Kidney glomerular epithelial cell (primary cell): ENCODE measurements around the gene JCAD.

Experiments
- DNase-seq: peaks from one replicate; lab custom pipeline; 2025; lab: John Stamatoyannopoulos, UW

The JCAD gene

GRCh38 chr10:30074090-30074489 lies 14.7 kb upstream of the JCAD start:
- no peak for DNase-seq

DNA sequence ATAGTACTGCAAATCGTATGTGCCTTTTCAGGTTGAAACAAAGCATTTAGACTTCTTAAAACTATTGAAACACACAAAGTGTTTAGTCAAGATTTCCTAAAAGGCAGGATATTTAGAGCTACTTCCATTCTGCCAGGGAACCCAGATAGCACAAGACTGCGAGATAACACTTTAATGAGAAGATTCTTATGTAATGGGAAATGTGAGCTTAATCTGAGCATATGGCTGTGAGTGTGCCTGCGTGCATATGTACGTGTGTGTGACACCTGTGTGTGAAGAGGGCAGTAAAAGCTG lies 14.3 kb upstream of the JCAD start:
- no peak for DNase-seq

GRCh38 chr10:30073045-30073766 lies 13.8 kb upstream of the JCAD start:
- no peak for DNase-seq

DNA sequence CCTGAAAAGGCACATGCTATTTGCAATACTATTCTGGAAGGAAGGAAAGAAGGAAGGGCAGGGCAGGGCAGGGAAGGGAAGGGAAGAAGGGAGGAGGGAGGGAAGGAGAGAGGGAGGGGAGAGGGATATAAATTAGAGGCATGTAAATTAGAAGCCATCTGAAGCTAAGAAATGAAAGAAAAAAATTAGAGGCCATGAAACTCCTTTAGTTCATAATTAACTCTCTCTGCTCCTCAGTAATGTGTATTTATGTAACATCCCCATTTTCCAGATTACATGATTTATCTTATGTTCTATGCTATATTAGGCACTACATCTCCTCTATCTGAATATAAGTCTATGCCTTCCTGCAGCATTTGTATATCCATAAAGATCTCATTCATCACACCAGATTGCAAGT lies 12.7 kb upstream of the JCAD start:
- no peak for DNase-seq

- DNase-seq = no peak
Observed at GRCh38 chr10:30070001-30070685, 10.8 kb upstream of the JCAD start.

- DNase-seq = peak; percentile 84
Observed at GRCh38 chr10:30068492-30069223, 9.3 kb upstream of the JCAD start.

DNA sequence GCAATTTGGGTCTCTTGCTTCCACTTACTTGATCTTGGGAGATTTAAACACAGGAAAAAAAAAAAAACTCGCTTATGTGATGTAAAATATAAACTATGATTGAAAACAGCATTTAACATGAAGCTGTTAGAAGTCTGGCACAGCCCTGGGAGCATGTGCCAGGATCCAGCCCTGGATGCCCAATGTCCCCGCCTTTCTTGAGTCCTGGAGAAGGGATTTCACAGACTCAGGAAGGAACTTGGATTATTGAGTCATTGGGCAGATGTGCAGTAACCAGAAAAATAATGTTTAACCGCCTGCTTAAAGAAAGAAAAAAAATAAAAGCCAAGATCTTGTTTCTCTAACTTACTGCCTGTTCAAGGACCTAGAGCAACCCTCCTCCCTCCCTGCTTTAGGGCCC lies 3.7 kb upstream of the JCAD start:
- DNase-seq = peak; percentile 33

DNA sequence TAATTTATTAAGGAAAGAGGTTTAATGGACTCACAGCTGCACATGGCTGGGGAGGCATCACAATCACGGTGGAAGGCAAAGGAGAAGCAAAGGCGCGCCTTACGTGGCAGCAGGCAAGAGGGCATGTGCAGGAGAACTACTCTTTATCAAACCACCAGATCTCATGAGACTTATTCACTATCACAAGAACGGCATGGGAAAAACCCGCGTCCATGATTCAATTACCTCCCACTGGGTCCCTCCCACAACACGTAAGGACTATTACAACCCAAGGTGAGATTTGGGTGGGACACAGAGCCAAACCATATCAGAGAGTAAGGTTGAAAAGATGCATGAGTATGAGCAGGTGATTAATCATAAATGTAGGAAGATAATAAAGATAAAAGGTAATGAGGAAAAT lies 3.2 kb upstream of the JCAD start:
- no peak for DNase-seq

DNA sequence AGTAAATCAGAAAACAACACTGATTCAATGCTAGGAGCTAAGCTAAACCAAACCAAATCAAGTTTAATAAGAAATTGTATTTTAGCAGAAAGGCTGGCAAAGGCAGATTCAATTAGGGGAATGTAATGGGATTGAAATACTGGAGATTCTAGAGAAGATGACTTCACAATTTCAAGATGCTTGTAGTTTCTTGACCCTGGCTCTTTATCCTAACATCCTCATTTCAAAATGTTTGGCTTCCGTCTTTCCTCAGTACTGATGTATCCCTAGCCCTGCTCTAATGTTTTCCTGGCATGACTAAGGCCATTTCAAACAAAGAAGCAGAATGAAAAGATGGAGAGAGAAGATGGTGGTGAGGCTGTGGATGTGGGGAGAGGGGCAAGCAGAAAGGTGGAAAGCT lies 2.7 kb upstream of the JCAD start:
- no peak for DNase-seq

- no peak for DNase-seq
Observed at GRCh38 chr10:30058570-30059132, 735 bp downstream of the JCAD start.

GRCh38 chr10:30057894-30058556 lies 1.4 kb downstream of the JCAD start:
- no peak for DNase-seq

GRCh38 chr10:30057421-30057841 lies 2.0 kb downstream of the JCAD start:
- no peak for DNase-seq

DNA sequence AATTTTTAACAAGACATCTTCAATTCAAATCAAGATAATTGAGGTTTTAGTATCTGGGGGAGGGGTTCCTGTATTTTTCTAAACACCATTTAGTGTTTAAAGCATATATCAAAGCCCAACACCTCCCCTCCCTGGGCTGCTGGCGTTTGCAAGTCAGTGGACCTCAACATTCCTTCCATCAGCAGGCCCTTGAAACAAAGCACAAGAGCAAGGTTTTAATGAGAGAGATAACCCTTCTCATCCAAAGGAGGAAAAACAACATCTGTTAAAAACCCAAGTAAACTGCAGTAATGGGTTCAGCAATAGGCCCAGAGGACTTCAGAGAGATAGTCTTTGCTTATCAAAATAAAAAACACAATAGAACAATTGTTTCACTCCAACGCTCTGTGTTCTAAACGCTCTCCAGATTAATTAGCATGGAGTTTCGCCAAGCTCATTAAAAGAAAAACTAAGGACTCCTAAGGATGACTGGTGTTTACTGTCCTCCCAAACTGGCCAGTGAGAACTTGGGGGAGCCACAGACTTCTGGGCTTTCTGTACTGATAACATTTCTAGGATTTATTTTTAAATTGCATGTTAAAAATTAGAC lies 2.5 kb downstream of the JCAD start:
- no peak for DNase-seq

DNA sequence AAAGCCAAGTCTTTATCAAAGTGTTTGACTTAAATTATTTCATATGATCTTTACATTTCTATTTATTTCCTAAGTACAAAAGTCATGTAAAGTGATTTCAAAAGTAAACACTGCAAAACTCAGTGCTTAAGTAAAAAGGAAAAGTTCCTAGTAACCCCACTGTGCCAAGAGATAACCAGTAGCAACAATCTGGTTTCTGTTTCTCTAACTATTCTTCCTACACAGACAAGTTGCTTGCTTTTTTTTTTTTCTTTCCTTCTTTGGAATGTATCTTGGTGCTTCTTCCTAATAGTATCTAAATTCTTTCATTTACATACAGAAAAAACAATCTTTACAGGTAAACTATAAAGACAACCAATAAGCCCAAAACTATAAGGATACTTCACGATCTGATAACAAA lies 3.1 kb downstream of the JCAD start:
- no peak for DNase-seq

GRCh38 chr10:30055226-30055662 lies 4.1 kb downstream of the JCAD start:
- DNase-seq = no peak

GRCh38 chr10:30052062-30052461 lies 7.3 kb downstream of the JCAD start:
- no peak for DNase-seq

GRCh38 chr10:30051220-30051619 lies 8.2 kb downstream of the JCAD start:
- no peak for DNase-seq

GRCh38 chr10:30050411-30050810 lies 9.0 kb downstream of the JCAD start:
- no peak for DNase-seq

DNA sequence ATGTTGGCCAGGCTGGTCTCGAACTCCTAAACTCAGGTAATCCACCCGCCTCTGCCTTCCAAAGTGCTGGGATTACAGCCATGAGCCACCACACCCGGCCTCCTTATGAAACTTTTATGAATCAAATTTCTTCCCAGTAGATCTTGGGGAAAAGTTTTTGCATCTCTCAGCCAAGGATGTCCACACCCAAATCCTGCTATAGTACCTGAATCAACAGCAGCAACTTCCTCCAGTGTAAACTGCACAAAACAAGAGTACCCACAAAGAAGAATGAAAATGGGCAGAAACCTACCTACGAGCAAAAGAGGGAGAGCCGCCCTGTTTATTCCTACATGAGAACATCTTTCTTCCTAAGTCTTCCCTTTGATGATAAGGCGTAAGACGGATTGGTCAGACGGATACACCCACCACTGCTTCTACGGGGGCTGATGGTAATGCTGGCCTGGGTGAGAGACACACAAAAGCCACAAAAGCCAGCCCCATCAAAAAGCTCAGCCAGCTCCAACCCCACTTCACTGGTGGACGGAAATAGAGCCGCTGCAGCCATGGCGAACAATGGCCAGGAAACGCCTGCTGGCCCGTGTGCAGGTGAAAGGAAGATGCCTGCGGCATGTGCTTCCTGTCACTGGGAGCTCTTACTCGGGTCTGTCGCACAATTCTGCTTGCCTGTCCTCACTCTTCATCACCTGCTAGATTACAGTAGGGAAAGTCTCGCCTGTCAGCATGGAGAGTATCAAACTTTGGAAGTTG lies 10.4 kb downstream of the JCAD start:
- no peak for DNase-seq

GRCh38 chr10:30047924-30048531 lies 11.4 kb downstream of the JCAD start:
- DNase-seq = no peak

- no peak for DNase-seq
Observed at GRCh38 chr10:30047430-30047829, 12.0 kb downstream of the JCAD start.
